Left cardiac atrium (tissue), 4 donors: ENCODE data around the gene CPLX3. TPM values are rescaled to one million over a fixed set of nuclear protein-coding genes. Genes with fewer than 3 reads are reported as not detected.

Experiments used
- ATAC-seq, 2 donors: fragments of 200-7000 bp; cut with Tn5 transposase; one replicate each; pipeline ENCODE4 v1.9.1; 2020; ENCODE audit warnings: mild to moderate bottlenecking in 2 of 2, moderate library complexity in 2 of 2
- DNase-seq: peaks from one replicate; pipeline ENCODE4 v3.0.0-alpha.2; 2020
- intact Hi-C, 2 donors: fragments of 100-400 bp; cut with DNase I; formaldehyde crosslinking; loops; one replicate each; pipeline versions ENCODE4 v1.14.1 to v1.15.1; 2022 to 2023
- total RNA-seq, 2 donors: library from RNA; stranded (reverse); fragmentation: NEBNext Ultra II Directional; extraction: Animal tissue kit (Norgen Biotek cat#: 25700); gene quantifications; one replicate each; pipeline ENCODE4 v1.2.1, GENCODE V29; 2021
- donor health status: DM: no; HTN: yes; CAD: no.
- donor health status: DM: no; HTN: yes; CAD: no; lungs with severe emphysema.
- donor health status: DM: yes; HTN: yes; CAD: no.
- donor health status: Dilated cardiomyopathy.

The CPLX3 gene
- total RNA-seq, 2 donors from 2014 or later, result 11.0 to 24.5 TPM

GRCh38 chr15:74838746-74839525 lies 12.5 kb downstream of the CPLX3 start:
- intact Hi-C loops, result loop anchor here in 1 of 2 donors (10.0 kb wide), 2 partner anchors 54 to 66 kb away; partner anchors contain the start of genes CSK and FAM219B
- ATAC-seq (no peak), DNase-seq (no peak)

GRCh38 chr15:74839526-74840395 lies 13.3 kb downstream of the CPLX3 start:
- intact Hi-C loops, result loop anchor here (5.0 to 10.0 kb wide), 3 partner anchors 55 to 68 kb away; partner anchors contain the start of genes FAM219B (in 2 of the 2) and CSK (in 1 of the 2)
- DNase-seq, result no peak
- ATAC-seq, result no peak

- no peak for DNase-seq
- no peak for ATAC-seq
- intact Hi-C loops, result loop anchor here in 1 of 2 donors (5.0 kb wide), 1 partner anchor 66 kb away; the partner anchor contains the start of gene FAM219B
Measured at GRCh38 chr15:74840851-74841775, 14.7 kb downstream of the CPLX3 start.

GRCh38 chr15:74841891-74842373 lies 15.5 kb downstream of the CPLX3 start:
- intact Hi-C loops, result loop anchor here in 1 of 2 donors (5.0 kb wide), 1 partner anchor 65 kb away; the partner anchor contains the start of gene FAM219B
- no peak for DNase-seq
- ATAC-seq, result no peak

- intact Hi-C loops, result loop anchor here in 1 of 2 donors (5.0 kb wide), 1 partner anchor 64 kb away; the partner anchor contains the start of gene FAM219B
- ATAC-seq (peak; percentile 91 to 94), DNase-seq (peak; percentile 94)
Measured at GRCh38 chr15:74842581-74843444, 16.4 kb downstream of the CPLX3 start, which contains the start of gene ULK3. TSS of gene ULK3 (minus strand) at chr15:74843156. CDS start at chr15:74843105, 51 bp downstream.

- intact Hi-C loops, result loop anchor here in 1 of 2 donors (5.0 kb wide), 1 partner anchor 64 kb away; the partner anchor contains the start of gene FAM219B
- no peak for DNase-seq
Measured at GRCh38 chr15:74843445-74843828, 17.0 kb downstream of the CPLX3 start.

GRCh38 chr15:74843891-74844299 lies 17.5 kb downstream of the CPLX3 start:
- intact Hi-C loops, result loop anchor here in 1 of 2 donors (5.0 kb wide), 1 partner anchor 63 kb away; the partner anchor contains the start of gene FAM219B
- no peak for DNase-seq
- peak in 1 of 2 donors; percentile 3 for ATAC-seq

More at GRCh38 chr15:74843445-74843828, 17.0 kb downstream of the CPLX3 start:
- ATAC-seq, result no peak

GRCh38 chr15:74844319-74845207 lies 18.1 kb downstream of the CPLX3 start:
- intact Hi-C loops, result loop anchor here in 1 of 2 donors (5.0 kb wide), 1 partner anchor 63 kb away; the partner anchor contains the start of gene FAM219B
- DNase-seq (no peak), ATAC-seq (no peak)

GRCh38 chr15:74845208-74845568 lies 18.8 kb downstream of the CPLX3 start:
- no peak for DNase-seq
- ATAC-seq, result no peak
- intact Hi-C loops, result no loop called here

GRCh38 chr15:74845581-74845980 lies 19.2 kb downstream of the CPLX3 start:
- no peak for DNase-seq
- intact Hi-C loops, result no loop called here
- no peak for ATAC-seq

GRCh38 chr15:74847432-74847831 lies 21.0 kb downstream of the CPLX3 start:
- no peak for DNase-seq
- intact Hi-C loops, result no loop called here
- peak in 1 of 2 donors; percentile 21 for ATAC-seq

- DNase-seq (no peak), ATAC-seq (no peak)
- intact Hi-C loops, result no loop called here
Measured at GRCh38 chr15:74850393-74850792, 24.0 kb downstream of the CPLX3 start.

GRCh38 chr15:74851960-74852359 lies 25.5 kb downstream of the CPLX3 start:
- no peak for DNase-seq
- intact Hi-C loops, result no loop called here
- ATAC-seq, result no peak

GRCh38 chr15:74854453-74855022 lies 28.1 kb downstream of the CPLX3 start:
- DNase-seq, result no peak
- intact Hi-C loops, result no loop called here

GRCh38 chr15:74855857-74856256 lies 29.4 kb downstream of the CPLX3 start:
- intact Hi-C loops, result no loop called here
- peak; percentile 38 to 56 for ATAC-seq
- no peak for DNase-seq

More at GRCh38 chr15:74854453-74855022, 28.1 kb downstream of the CPLX3 start:
- ATAC-seq, result no peak

- DNase-seq (no peak), ATAC-seq (no peak)
- intact Hi-C loops, result no loop called here
Measured at GRCh38 chr15:74856537-74856936, 30.1 kb downstream of the CPLX3 start.
